Activated naive CD4-positive, alpha-beta T cell treated with anti-CD3 and anti-CD28 coated beads, Interleukin-2, amount 50 U/mL, for 16 hours (primary cell): ENCODE measurements around the gene TMEM100.

Experiments used
- DNase-seq: peaks from one replicate; pipeline ENCODE4 v3.0.0-alpha.2; 2020

TMEM100 gene

GRCh38 chr17:55743103-55743679 is 20.5 kb upstream of the TMEM100 start:
- no peak for DNase-seq

GRCh38 chr17:55742272-55743102 is 19.8 kb upstream of the TMEM100 start:
- DNase-seq, result no peak

- no peak for DNase-seq
Observed at GRCh38 chr17:55741356-55741700, 18.7 kb upstream of the TMEM100 start.

GRCh38 chr17:55740511-55741355 is 18.1 kb upstream of the TMEM100 start:
- no peak for DNase-seq

- no peak for DNase-seq
Observed at GRCh38 chr17:55737976-55738501, 15.4 kb upstream of the TMEM100 start.

- DNase-seq, result peak; percentile 20
Observed at GRCh38 chr17:55735731-55736405, 13.2 kb upstream of the TMEM100 start.

- peak; percentile 12 for DNase-seq
Observed at GRCh38 chr17:55734128-55734781, 11.6 kb upstream of the TMEM100 start.

- no peak for DNase-seq
Observed at GRCh38 chr17:55731586-55732250, 9.1 kb upstream of the TMEM100 start.

GRCh38 chr17:55730808-55731207 is 8.1 kb upstream of the TMEM100 start:
- DNase-seq, result no peak

- DNase-seq, result no peak
Observed at GRCh38 chr17:55730380-55730779, 7.7 kb upstream of the TMEM100 start.

GRCh38 chr17:55729484-55729883 is 6.8 kb upstream of the TMEM100 start:
- DNase-seq, result no peak

GRCh38 chr17:55728833-55729232 is 6.2 kb upstream of the TMEM100 start:
- no peak for DNase-seq

- DNase-seq, result no peak
Observed at GRCh38 chr17:55728361-55728760, 5.7 kb upstream of the TMEM100 start.

GRCh38 chr17:55727920-55728319 is 5.3 kb upstream of the TMEM100 start:
- DNase-seq, result no peak

- no peak for DNase-seq
Observed at GRCh38 chr17:55727275-55727674, 4.6 kb upstream of the TMEM100 start.

GRCh38 chr17:55726440-55726839 is 3.8 kb upstream of the TMEM100 start:
- no peak for DNase-seq

GRCh38 chr17:55723488-55723848 is 804 bp upstream of the TMEM100 start:
- DNase-seq, result no peak

- DNase-seq, result no peak
Observed at GRCh38 chr17:55722016-55722736, 488 bp downstream of the TMEM100 start.

- no peak for DNase-seq
Observed at GRCh38 chr17:55720919-55721836, 1.5 kb downstream of the TMEM100 start.
